HG02884 (cell line): Measurements from ENCODE around the gene CTTNBP2.

ENCODE experiments used
- ATAC-seq: cut with Tn5 transposase; IDR thresholded peaks from one replicate; pipeline ENCODE4 v1.9.1; 2021; ENCODE audit warnings: mild to moderate bottlenecking, moderate library complexity; ENCODE audit not compliant: unreplicated experiment

The CTTNBP2 gene

DNA sequence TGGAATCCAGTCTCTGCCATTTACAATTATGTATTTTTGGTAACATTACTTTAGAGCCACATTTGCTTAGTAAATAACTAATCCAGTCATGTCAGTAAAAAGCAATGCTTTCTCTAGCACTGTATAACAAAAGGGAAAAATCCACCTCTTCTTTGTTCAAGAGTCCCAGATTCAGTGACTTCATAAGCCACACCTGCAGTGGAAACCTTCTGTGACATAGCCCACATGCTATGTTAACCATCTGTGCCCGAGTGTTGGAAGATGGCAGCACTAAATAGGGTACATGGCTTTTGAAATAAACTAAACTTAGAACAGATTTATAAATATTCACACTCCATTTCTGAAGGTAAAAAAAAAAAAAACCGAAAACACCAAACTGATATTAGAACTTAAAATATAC, 83.0 kb downstream of the CTTNBP2 start:
- no peak for ATAC-seq

DNA sequence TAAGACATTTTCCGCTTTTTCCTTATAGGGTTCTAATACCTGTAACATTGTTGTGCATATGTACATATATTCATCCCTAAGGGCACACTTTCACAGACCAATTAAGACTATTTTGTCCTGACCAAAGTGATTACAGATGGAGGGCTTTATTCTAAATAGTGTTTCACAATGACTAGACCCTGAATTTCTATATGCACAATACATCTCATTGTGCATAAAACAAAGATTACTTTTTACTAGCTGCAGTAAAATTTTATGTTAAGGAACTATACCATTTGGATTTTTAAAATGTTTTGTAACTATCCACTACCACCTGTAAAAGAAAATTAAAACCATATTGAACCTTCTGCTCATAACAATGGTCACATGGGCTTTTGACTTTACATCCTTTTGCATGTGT, 87.8 kb downstream of the CTTNBP2 start:
- ATAC-seq, result no peak

DNA sequence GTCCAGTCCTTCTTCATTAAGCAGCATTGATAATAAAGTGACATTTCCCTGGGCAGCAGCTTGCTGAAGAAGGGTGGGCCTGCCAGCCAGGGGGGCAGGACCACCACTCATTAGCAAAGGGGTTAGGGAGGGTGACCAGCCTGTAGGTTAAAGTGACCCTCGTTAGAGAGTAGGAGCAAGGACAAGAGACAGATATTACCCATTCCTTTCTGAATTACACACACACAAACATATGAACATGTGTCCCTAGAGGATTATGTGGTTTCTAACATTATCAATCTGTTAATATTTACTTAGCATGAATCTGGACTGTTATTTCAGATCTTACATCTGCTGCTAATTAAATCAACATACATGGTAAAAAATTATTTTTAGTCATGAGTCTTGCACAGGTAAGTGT, 88.9 kb downstream of the CTTNBP2 start:
- ATAC-seq, result no peak

DNA sequence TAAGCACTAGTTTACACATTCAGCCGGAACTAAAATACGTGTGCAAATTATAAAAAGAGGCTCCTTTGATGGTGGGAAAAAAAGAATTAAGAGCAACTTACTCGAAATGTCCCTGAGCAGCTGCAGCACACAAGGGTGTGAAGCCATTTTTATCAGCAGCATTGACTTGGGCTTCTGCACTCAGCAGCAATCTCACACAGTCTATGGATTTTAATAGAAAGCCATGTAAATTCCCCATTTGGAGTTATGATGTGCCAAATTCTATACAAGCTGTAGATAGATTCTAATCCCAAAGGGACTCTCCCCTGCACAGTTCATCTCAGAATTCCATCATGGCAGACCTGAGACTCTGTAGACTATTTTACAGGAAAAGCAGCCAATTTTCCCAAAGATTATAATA, 90.5 kb downstream of the CTTNBP2 start:
- ATAC-seq, result no peak

DNA sequence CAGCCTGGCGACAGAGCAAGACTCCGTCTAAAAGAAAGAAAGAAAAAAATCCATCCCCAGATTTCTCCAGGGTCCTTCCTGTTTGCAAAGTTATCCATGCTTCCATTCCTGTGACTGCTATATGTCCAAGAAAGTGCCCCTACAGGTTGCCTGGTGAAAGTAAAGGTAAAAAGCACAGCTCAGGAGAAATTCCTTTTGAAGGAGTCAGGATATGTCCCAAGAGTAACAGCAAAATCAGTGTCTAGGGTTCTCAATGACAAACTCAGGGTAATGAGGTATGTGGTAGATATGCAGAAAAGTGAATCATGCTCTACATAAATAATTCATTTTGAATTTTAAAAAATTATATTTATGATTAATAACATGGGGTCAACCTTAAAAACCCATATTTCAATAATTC, 91.5 kb downstream of the CTTNBP2 start:
- ATAC-seq, result no peak

DNA sequence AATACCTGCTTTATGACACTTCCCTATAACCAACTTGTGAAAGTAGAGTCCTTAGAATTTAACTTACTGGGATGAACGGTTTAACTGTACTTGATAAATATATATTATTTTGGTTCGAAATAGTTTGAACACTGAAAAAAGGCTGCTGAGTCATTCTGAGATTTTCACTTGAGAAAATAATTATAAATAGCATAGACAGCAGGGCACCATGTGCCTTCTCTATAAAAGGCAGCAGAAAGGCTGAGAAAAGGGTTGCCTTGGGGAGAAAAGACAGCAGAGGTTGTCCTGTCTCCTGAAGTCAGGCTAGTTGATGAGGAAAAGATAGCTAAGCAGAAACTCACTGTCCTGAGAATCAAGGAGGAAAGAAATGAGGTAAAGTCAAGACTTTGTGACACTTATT, 92.4 kb downstream of the CTTNBP2 start:
- ATAC-seq, result peak; percentile 76

DNA sequence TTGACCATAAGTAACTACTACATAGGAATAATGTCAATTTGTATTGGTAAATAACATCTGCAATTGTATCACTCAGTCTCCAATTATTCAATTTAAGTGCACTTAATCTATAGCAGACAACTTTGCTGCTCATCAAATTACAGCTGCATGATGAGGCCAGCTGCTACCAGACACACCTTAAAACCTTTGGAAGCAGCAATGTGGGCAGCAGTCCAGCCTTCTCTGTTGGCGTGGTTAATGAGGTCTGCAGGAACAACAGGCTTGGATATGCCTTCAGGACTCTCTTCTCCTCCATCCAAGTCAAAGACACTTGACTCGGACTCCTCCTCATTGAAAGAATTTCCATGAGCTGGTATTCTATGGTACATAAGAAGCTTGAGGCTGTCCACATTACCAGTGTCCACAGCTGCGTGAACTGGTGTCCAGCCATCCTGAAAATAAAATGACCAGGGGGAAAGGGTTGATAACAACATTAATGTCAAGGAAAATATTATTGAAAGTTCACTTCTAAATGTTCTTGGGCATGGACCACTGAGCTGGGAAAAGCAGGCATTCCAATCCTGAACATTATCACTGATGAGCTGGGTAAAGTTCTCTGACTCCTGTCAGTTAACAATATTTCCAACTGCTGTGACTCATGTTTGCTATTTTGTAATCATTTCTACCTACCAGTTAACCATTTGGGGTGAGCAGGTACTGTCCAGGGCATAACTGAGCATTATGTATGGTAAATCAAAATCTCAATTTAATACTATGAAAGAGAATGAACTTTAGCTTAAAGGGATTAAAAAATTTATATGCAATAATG, 95.7 kb downstream of the CTTNBP2 start:
- no peak for ATAC-seq

DNA sequence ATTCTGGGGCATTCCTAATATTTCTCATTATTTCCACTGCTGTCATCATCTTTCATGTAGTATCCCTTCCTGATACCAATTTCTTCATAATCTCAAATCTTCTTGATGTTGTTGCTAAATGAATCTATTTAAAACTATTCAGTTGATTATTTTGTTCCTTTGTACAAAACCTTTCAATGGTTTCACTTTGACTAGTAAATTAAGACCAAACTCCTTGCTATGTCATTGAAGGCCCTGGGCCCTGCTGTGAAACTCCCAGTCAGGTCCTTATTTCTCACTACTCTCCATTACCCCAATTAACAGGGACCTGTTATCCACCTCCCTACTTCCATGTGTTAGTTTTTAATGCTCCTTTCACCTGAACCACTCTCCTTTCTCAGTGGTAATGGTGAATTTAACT, 97.0 kb downstream of the CTTNBP2 start:
- peak; percentile 48 for ATAC-seq

DNA sequence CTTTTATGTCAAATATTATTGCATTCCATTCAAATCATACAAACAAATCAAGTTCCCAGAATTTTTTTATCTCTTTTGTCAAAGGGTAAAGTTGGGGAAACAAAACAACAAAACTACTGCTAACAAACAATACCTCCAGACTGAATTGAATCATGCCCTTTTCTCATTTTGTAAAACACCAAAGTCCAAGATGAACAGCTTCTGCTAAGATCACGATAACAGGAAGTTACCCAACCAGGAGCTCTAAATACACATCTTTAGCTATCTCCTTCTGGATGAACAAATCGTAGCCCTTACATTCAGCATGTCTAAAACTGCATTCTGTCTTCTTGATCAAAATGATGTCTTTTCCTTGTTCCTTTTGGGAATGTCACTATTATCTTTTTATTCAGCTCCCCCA, 97.4 kb downstream of the CTTNBP2 start:
- peak; percentile 29 for ATAC-seq

DNA sequence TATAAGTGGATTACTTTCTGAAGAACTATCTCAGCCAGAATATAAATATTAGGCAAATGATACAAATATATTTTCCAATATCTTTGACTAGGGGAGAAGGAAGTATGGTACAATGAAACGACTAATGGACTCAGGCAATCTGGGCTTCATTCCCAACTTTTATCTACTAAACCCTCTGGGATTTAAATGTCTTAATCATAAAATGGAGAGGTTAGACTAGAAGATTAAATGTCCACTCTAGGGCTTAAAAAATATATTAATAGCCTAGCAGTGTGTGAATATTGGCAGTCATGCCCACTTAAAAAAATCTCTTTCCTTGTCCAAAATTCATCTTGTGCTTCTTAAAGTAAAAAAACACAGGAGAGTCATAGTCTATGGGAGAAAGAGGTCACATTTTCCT, 98.3 kb downstream of the CTTNBP2 start:
- no peak for ATAC-seq

DNA sequence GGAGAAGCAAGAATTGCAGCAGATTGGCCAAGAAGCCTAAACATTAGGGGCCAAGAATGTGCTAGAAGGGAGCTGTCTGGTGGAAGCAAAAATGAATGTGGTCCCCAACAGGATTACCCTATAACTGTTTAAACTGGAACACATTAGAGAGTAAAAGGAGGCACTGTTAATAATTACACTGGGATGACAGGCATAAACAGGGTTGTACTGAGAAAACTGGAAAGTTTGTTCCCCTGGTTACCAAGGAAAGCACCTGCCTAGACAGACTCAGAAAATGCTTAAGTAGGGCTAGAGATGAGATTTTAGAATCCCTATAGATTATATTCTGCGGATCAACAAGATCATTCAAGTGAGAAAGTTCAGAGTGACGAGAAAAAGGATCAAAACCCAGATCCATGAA, 100.8 kb downstream of the CTTNBP2 start:
- ATAC-seq, result no peak

DNA sequence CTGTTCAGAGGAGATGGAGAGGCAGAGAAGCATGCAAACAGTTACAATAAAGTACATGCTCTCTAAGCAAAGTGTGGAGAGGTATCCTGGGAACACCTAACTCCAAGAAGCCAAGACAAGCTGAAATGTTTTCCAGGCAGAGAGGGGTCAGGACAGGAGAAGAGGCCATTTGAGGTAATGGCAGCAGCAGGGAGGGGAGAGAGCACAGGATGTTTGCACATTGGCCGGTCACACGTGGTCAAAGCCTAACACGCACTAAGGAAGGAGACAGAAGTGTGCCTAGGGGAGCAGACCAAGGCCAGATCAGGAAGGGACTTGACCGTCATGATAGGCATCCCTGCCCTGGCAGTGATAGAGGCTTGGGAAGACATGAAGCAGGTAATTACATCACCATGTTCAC, 101.5 kb downstream of the CTTNBP2 start:
- ATAC-seq, result no peak

DNA sequence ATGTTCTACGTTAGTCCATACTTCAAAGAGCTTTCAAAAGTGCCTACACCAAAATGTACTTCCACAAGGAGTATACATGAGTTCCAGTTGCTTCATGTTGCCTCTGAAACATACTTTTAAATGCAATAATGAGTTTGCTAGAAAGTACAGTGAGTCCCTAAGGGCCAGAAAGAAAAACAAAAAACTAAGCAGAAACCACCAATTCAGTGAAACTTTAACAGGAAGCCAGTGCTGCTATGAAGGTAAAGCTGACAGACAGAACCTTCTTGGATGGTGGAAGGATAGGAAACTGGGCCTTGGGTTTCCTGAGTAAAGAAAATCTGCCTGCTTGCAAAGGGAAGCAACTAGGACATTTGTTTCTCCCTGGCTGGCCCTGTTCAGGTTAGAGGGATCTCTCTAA, 104.2 kb downstream of the CTTNBP2 start:
- no peak for ATAC-seq

DNA sequence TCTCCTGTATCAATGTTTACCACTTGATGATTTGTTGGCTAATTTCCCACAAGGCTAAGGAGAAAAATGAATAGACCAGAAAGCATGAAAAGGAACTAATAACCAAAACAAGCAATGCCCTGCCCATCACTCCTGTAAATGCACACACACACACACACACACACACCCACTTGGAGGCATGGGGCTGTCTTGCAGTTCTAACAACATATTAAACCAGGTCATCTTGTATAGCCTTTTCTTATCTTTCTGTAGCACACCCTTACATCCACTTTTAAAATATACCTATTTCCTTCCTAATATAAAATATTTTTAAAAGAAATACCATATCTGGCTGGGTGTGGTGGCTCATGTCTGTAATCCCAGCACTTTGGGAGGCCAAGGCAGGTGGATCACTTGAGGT, 105.3 kb downstream of the CTTNBP2 start:
- ATAC-seq, result no peak

DNA sequence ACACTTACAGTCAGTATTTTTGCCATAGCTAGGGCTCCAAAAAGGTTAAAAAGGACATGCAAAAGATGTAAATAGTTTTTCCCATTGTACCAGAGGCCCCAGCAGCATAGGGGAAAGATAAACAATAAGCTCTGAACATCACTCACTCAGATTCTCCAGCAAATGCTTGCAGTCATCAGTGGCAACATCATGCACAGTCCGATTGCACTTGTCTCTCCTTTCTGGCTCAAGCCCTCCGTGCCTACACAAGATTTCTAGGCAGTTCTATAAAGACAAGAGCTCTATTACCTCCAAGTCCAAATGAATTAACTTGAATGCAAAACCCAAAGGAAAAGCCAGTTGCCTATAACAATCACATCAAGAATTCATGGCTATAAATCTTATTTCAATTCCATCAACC, 106.3 kb downstream of the CTTNBP2 start:
- ATAC-seq, result no peak

DNA sequence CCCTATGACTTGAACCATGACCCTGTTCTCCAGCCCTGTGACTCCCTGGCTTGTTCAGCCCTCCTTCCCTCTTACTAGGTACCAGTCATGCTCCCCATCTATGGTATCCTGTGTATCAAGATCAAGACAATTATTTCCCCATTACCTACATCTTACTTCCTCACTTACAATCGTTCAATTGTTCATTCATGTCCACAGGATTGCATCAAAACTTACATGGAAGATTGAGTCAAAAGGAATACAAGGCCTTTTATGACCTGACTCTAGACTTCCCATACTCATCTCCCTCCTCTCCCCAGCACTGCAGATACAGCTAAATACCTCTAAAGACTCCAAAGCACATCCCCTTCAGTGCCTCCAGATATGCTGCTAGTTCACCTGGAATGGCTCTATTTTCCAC, 109.2 kb downstream of the CTTNBP2 start:
- no peak for ATAC-seq

DNA sequence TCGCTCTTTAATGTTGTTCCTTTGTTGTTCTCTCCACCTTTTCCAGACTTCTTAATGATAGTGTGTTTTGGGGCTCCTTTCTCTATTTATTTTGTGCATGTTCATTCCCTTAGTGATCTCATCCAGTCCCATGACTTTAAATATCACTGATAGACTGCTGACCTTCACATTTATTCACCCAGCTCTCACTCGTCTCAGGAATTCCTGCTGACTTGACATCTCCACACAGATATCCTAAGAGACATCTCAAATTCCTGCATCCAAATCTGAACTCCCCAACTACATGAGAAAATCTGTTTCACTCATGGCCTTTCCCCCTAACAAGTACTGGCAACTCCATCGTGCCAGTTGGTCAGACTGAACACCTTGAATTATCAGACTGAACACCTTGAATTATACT, 111.2 kb downstream of the CTTNBP2 start:
- no peak for ATAC-seq

DNA sequence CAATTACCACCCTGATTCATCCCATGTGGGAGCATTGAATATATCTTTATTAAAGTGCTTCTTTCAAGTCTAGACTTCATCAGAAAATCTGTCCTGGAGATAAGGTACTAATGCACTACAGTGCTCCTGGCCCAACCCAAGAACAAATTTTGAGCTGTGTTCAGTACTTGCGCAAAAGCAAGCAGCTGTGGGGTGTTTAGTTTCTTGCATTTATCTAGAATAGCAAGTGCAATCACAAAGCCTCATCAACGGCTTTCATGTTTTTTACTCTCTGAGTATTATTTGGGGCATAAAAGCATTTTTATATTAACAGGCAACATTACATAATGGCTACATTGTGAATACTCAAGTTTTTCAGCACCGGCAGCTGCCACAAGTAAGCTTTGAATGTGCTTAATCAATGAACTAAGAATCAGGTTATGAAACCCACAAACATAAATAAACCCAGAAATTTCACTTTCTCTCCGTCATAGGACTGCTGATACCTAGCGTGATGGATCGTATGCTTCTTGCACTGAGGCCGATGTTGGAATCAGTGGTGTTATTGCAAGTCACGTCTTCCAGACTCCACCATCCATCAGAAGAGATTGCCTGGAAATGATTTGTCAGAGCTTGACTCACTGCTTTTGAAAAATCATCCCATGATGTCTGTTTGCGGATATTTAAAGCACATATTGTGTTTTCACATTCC, 113.1 kb downstream of the CTTNBP2 start:
- no peak for ATAC-seq

DNA sequence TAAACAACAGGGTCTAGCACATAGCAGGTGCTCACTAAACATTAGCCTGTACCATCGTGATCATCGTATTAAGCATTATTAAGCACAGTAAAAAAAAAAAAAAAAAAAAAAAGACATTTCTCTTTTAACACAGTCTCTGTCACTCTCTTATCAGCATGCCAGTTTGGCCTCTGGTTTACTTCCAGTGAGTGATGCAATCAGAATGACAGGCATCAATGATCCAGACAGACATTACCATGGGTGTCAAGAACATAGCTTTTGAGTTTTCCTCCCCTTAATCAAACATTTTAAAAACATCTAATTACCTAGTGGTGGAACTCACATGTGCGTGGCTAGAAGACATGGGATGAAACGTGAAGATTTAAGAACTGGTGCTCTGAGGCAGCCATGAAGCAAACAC, 115.8 kb downstream of the CTTNBP2 start:
- no peak for ATAC-seq

DNA sequence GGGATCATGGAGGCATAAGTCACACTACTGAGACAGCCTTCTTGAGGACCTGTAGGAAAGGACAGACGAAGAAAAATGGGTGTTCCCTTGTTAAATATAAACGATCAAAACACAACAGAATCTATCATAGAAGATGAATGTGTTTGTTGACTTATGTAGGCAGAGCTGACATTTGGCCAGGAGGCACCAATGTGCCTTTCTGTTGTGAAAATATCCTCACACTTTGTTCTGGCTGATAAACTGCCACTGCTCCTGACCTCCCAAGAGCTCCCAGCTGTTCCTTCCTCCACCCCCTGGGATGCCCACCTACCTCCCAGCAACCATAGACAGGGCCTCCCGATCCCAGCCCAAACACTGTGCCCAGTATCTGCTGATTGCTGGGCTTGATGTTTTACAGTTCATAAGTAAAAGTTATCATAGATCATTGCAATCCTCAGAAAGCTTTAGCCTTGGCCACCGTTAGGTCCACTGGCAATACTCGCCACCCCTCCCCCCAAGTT, 116.6 kb downstream of the CTTNBP2 start:
- no peak for ATAC-seq

DNA sequence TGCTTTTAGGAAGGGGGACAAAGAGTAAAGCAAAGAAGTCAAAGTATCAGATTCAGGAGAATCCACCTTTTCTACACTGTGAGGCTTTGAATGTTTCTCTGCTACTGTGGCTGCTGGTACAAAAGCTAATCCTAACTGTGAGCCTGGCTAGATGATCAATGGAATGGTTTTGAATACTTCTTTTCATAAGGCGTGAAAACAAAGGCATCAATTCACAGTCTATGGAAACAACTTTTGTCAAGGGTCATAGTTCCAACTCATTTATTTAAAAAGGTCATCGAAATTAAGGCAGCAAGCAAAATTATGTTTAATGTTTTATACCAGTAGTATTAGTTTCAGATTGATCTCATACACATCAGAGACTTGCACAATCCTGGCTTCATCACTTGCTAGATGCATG, 118.1 kb downstream of the CTTNBP2 start:
- no peak for ATAC-seq

DNA sequence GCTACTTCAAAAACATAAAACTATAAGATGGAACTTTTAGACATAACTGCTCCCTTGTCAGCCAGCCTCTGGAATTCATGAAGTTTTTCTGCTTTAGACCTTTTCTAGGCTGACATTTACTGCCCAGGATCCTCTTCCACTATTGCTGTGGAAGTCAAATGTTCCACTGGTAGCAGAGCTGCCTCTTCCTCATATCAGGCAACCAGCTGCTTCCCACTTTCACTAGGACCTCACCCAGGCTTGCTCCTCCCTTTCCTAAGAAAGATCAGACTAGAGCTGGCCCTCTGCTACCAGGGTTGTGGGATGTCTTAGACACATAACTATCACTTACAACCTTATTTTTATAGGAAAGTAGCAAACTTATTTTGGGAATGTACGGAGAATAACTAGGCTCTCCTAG, 121.5 kb downstream of the CTTNBP2 start:
- ATAC-seq, result no peak
